HG03439 (cell line): ENCODE data around the gene TAMALIN.

Source experiments
- ATAC-seq: cut with Tn5 transposase; IDR thresholded peaks from one replicate; pipeline ENCODE4 v1.9.1; 2021; ENCODE audit warnings: mild to moderate bottlenecking, moderate library complexity; ENCODE audit not compliant: unreplicated experiment

The TAMALIN gene

GRCh38 chr12:52035926-52036325 is 29.2 kb downstream of the TAMALIN start:
- ATAC-seq, result no peak

GRCh38 chr12:52036587-52037171 is 29.9 kb downstream of the TAMALIN start:
- ATAC-seq, result peak; percentile 41

- ATAC-seq, result no peak
Observed at GRCh38 chr12:52037248-52037861, 30.6 kb downstream of the TAMALIN start.

- ATAC-seq, result no peak
Observed at GRCh38 chr12:52038447-52038846, 31.7 kb downstream of the TAMALIN start.

- no peak for ATAC-seq
Observed at GRCh38 chr12:52041035-52041434, 34.3 kb downstream of the TAMALIN start.

- no peak for ATAC-seq
Observed at GRCh38 chr12:52041695-52042123, 35.0 kb downstream of the TAMALIN start.

- no peak for ATAC-seq
Observed at GRCh38 chr12:52042706-52043385, 36.1 kb downstream of the TAMALIN start.

- no peak for ATAC-seq
Observed at GRCh38 chr12:52043386-52044212, 36.9 kb downstream of the TAMALIN start.

- no peak for ATAC-seq
Observed at GRCh38 chr12:52044292-52044983, 37.7 kb downstream of the TAMALIN start.

- no peak for ATAC-seq
Observed at GRCh38 chr12:52045794-52046199, 39.1 kb downstream of the TAMALIN start.

GRCh38 chr12:52046859-52047258 is 40.1 kb downstream of the TAMALIN start:
- ATAC-seq, result no peak

- no peak for ATAC-seq
Observed at GRCh38 chr12:52049286-52049685, 42.5 kb downstream of the TAMALIN start.

- no peak for ATAC-seq
Observed at GRCh38 chr12:52049688-52050087, 42.9 kb downstream of the TAMALIN start.

- no peak for ATAC-seq
Observed at GRCh38 chr12:52050116-52050757, 43.5 kb downstream of the TAMALIN start.

- peak; percentile 79 for ATAC-seq
Observed at GRCh38 chr12:52050758-52051541, 44.2 kb downstream of the TAMALIN start, which contains the start of gene NR4A1. Gene NR4A1, plus strand, starts transcription at chr12:52051442. Its CDS starts 2,887 bp downstream, at chr12:52054329.

- no peak for ATAC-seq
Observed at GRCh38 chr12:52052468-52053186, 45.9 kb downstream of the TAMALIN start.

- ATAC-seq, result no peak
Observed at GRCh38 chr12:52053536-52054209, 46.9 kb downstream of the TAMALIN start.

- ATAC-seq, result no peak
Observed at GRCh38 chr12:52054231-52054832, 47.6 kb downstream of the TAMALIN start.
